ENCODE data around the gene CELF4. TPM values are rescaled to one million over a fixed set of nuclear protein-coding genes. Genes with fewer than 3 reads are reported as not detected.

CELF4 gene
- total and polyA plus RNA-seq, 2 of the 4 experiments (the other 2 are of a cell fraction), result not detected

- in situ Hi-C loops (cut with MboI; ENCODE audit: low sequenced_read_pairs), result loop anchor here (25.0 kb wide), 1 partner anchor 544 kb away; no protein-coding TSS in a partner anchor
These were observed 84.5 kb downstream of the CELF4 start for GRCh38 chr18:37481072-37481471.

More at GRCh38 chr18:37481072-37481471, 84.5 kb downstream of the CELF4 start:
- H3K56ac ChIP-seq (ENCODE audit: extremely low read depth, insufficient read depth, low read length), result no peak overlapping the region
- TF ChIP-seq USF2 (IDR thresholded peaks at IDR 0.05; ENCODE audit: low read depth, low read length) (no peak), SMC3 (IDR thresholded peaks at IDR 0.05; ENCODE audit: low read depth, low read length) (no peak), MAZ (IDR thresholded peaks at IDR 0.05; ENCODE audit: borderline replicate concordance, low read depth, low read length) (no peak), CEBPB (IDR thresholded peaks at IDR 0.05; ENCODE audit: low read depth, low read length) (no peak), MXI1 (IDR thresholded peaks at IDR 0.05; ENCODE audit: borderline replicate concordance, low read depth, low read length) (no peak), NFE2L2 (IDR thresholded peaks at IDR 0.05; ENCODE audit: low read depth, low read length) (no peak), POLR2A (IDR thresholded peaks at IDR 0.05; ENCODE audit: low read depth, low read length) (no peak), MAFK (IDR thresholded peaks at IDR 0.05; ENCODE audit: low read depth, low read length) (no peak)
- no peak overlapping the region for H4K5ac ChIP-seq (ENCODE audit: low read depth, low read length)
- H2AFZ ChIP-seq (replicated peaks; ENCODE audit: low read length, poor library complexity), result no peak overlapping the region
- DNase-seq (no peak), ATAC-seq (ENCODE audit: low read depth) (no peak)
- peaks cover 17% of the 10 kb centered on the region for H3K27me3 ChIP-seq (ENCODE audit: control insufficient read depth, insufficient read depth, low read length)
- no peak overlapping the region for H3K4ac ChIP-seq (ENCODE audit: low read depth, low read length)
- H2BK20ac ChIP-seq (ENCODE audit: low read depth, low read length), result no peak overlapping the region
- no peak overlapping the region for H2BK15ac ChIP-seq (ENCODE audit: low read depth, low read length)
- H3K18ac ChIP-seq (ENCODE audit: low read depth, low read length), result no peak overlapping the region
- H3K4me1 ChIP-seq (ENCODE audit: control insufficient read depth, insufficient read depth, low read length), result no peaks in the 10 kb centered on the region
- H3K79me1 ChIP-seq (ENCODE audit: low read depth in 1 of 2, low read length in 2 of 2), result no peaks in the 10 kb centered on the region
- no peaks in the 10 kb centered on the region for H3K36me3 ChIP-seq (ENCODE audit: control insufficient read depth, insufficient read depth, low read length)
- H3K9ac ChIP-seq (ENCODE audit: low read depth, low read length), result no peak overlapping the region
- H2BK5ac ChIP-seq (ENCODE audit: low read depth, low read length, poor library complexity, severe bottlenecking), result no peak overlapping the region
- H3K23ac ChIP-seq (ENCODE audit: low read depth, low read length), result no peak overlapping the region
- no peaks in the 10 kb centered on the region for H4K20me1 ChIP-seq (ENCODE audit: insufficient read depth, low read length)
- H3K14ac ChIP-seq (replicated peaks; ENCODE audit: low read depth, low read length), result no peak overlapping the region
- no peak overlapping the region for H4K8ac ChIP-seq (ENCODE audit: low read depth in 2 of 2, low read length in 2 of 2)
- H4K91ac ChIP-seq (ENCODE audit: insufficient read depth, low read depth, low read length), result no peak overlapping the region
- H2BK120ac ChIP-seq (ENCODE audit: low read depth, low read length), result no peak overlapping the region
- WGBS, 2 experiments (ENCODE audit: extremely low coverage in 2 of 2, insufficient read length in 1 of 2), result no CpG with 5 or more reads among the region's 4 CpGs
- dilution Hi-C loops (cut with HindIII; ENCODE audit: low sequenced_read_pairs, unreplicated experiment), result no loop called here
- intact Hi-C loops (cut with micrococcal nuclease), result no loop called here
- no peaks in the 10 kb centered on the region for H3K9me1 ChIP-seq (ENCODE audit: insufficient read depth, low read length)
- H2AK5ac ChIP-seq (ENCODE audit: low read depth, low read length), result no peak overlapping the region
- H3K9me3 ChIP-seq (ENCODE audit: control insufficient read depth, insufficient read depth, low read length), result no peaks in the 10 kb centered on the region
- no peak overlapping the region for H3K4me2 ChIP-seq (ENCODE audit: low read depth, low read length)
- no peak overlapping the region for H2AK9ac ChIP-seq (replicated peaks; ENCODE audit: low read depth, low read length, poor library complexity)
- no peak overlapping the region for H3K27ac ChIP-seq (ENCODE audit: insufficient read depth, low read length)
- POLR2A ChIA-PET (ENCODE audit: unreplicated experiment), result no interaction called here
- CTCF ChIA-PET, result no interaction called here
- no TSS peak for BruUV-seq (replicated peaks)
- no peak overlapping the region for H3K4me3 ChIP-seq (ENCODE audit: insufficient read depth, low read depth, low read length)
